Stimulated activated naive CD4-positive, alpha-beta T cell treated with Interleukin-2 at 50 U/mL for 16 hours (primary cell): ENCODE measurements around the gene SOBP.
"Not testable (repeated sequence)": the region's sequence is repeated elsewhere in the genome, so short reads cannot be mapped to it uniquely, and the experiment has no call there.

Experiments used
- DNase-seq: peaks from one replicate; lab custom pipeline; 2025; lab: John Stamatoyannopoulos, UW

Gene SOBP

GRCh38 chr6:107488174-107488874 lies 1.6 kb upstream of the SOBP start:
- DNase-seq: no peak

GRCh38 chr6:107488875-107489635 lies 862 bp upstream of the SOBP start:
- no peak for DNase-seq

GRCh38 chr6:107490566-107491137 lies 735 bp downstream of the SOBP start:
- DNase-seq: no peak

DNA sequence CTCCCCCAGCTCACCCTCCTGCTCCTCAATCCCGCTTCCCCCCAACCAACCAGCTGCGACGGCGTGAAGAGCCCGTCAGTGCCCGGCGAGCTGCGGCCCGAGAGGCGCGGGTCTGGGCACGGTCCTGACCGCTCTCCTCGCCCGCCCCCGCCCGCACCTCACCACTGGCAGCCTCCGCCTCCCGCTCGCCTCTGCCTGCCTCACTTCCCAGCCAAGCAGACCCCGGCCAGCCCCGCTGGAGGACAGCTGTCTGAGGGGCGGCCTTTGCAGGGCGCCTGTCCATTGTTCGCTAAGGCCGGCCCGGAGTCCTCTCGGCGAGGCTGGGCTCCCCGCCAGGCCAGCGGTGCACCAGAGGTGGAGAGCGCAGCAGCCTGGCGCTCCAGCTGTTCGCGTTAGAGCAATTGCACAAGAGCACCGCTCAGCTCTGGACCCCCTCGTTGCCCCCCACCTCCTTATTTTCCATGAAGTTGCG lies 1.3 kb downstream of the SOBP start:
- DNase-seq: no peak

GRCh38 chr6:107491760-107492660 lies 2.1 kb downstream of the SOBP start:
- DNase-seq: no peak

GRCh38 chr6:107493158-107494057 lies 3.5 kb downstream of the SOBP start:
- no peak for DNase-seq

- DNase-seq: no peak
Observed at GRCh38 chr6:107495196-107495643, 5.3 kb downstream of the SOBP start.

GRCh38 chr6:107495971-107496370 lies 6.1 kb downstream of the SOBP start:
- no peak for DNase-seq

GRCh38 chr6:107496892-107497684 lies 7.2 kb downstream of the SOBP start:
- no peak for DNase-seq

GRCh38 chr6:107504270-107505026 lies 14.5 kb downstream of the SOBP start:
- no peak for DNase-seq

- no peak for DNase-seq
Observed at GRCh38 chr6:107506145-107506544, 16.2 kb downstream of the SOBP start.

DNA sequence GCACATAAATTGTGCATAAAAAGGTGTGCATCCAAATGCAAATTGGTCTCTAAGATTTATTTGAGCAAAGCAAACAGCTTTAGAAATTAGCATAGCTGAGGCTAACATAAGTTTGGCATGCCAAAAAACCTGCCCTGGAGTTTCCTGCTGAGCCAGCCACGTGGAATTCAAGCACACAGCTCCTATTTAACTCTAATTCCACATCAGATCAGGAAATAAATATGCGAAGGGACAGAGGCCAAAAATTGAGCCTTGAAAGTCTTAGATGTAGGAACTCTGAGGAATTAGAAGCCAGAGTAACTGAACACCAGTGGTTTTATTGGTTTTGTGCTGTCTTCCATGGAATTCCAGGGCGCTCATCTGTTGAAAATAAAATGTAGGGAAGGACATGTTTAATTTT lies 19.6 kb downstream of the SOBP start:
- DNase-seq: no peak

GRCh38 chr6:107510108-107510507 lies 20.2 kb downstream of the SOBP start:
- no peak for DNase-seq

- DNase-seq: no peak
Observed at GRCh38 chr6:107511511-107511993, 21.6 kb downstream of the SOBP start.

GRCh38 chr6:107513214-107513613 lies 23.3 kb downstream of the SOBP start:
- no peak for DNase-seq

GRCh38 chr6:107515955-107516354 lies 26.0 kb downstream of the SOBP start:
- no peak for DNase-seq

- DNase-seq: no peak
Observed at GRCh38 chr6:107517274-107517673, 27.4 kb downstream of the SOBP start.

DNA sequence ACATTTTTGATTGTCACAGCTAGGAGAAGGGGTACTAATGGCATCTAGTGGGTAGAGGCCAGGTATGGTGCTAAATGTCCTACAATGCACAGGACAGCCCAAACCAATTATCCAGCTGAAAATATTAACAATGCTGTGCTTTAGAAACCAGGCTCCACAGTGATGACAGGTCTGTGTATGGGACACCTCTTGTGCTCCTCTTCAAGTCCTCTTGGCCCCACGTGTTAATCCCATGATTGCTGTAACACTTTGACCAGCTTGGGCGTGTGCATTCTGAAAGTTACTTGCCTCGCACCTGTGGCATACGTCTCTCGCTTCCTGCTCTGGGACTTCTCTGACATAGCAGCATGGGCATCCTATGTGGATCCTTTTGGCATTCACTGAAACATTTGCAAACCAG lies 29.3 kb downstream of the SOBP start:
- DNase-seq: not testable (repeated sequence)

DNA sequence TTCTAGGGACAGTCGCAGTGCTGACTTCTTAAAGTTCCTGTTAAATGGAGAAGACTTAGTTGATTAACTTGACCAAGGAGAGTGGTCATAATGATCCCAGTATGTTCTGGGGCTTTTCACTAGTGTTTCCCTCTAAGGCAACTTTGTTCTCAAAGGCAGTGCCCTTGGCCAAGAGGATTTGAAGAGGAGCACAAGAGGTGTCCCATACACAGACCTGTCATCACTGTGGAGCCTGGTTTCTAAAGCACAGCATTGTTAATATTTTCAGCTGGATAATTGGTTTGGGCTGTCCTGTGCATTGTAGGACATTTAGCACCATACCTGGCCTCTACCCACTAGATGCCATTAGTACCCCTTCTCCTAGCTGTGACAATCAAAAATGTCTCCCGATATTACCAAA lies 30.8 kb downstream of the SOBP start:
- not testable (repeated sequence) for DNase-seq
